GM21576 (cell line): ENCODE results near the gene ZNF385B.
"Not testable (repeated sequence)": the region's sequence is repeated elsewhere in the genome, so short reads cannot be mapped to it uniquely, and the experiment has no call there.

ENCODE experiments used
- ATAC-seq: cut with Tn5 transposase; IDR thresholded peaks from one replicate; pipeline ENCODE4 v1.9.1; 2021; ENCODE audit warnings: mild to moderate bottlenecking, moderate library complexity; ENCODE audit not compliant: unreplicated experiment

Gene ZNF385B

GRCh38 chr2:179861416-179862067 lies at the start of gene ZNF385B:
Gene ZNF385B, minus strand, starts transcription at chr2:179861612.
- ATAC-seq, result peak; percentile 17

GRCh38 chr2:179910735-179911113 lies 49.3 kb upstream of the ZNF385B start:
- no peak for ATAC-seq

- ATAC-seq, result no peak
Measured at GRCh38 chr2:179909845-179910734, 48.7 kb upstream of the ZNF385B start.

- no peak for ATAC-seq
Measured at GRCh38 chr2:179900655-179901054, 39.2 kb upstream of the ZNF385B start.

- ATAC-seq, result no peak
Measured at GRCh38 chr2:179899666-179900065, 38.3 kb upstream of the ZNF385B start.

- peak; percentile 81 for ATAC-seq
Measured at GRCh38 chr2:179898873-179899272, 37.5 kb upstream of the ZNF385B start.

- ATAC-seq, result no peak
Measured at GRCh38 chr2:179893616-179894015, 32.2 kb upstream of the ZNF385B start.

- ATAC-seq, result no peak
Measured at GRCh38 chr2:179891237-179891636, 29.8 kb upstream of the ZNF385B start.

- no peak for ATAC-seq
Measured at GRCh38 chr2:179890666-179891065, 29.3 kb upstream of the ZNF385B start.

- not testable (repeated sequence) for ATAC-seq
Measured at GRCh38 chr2:179888642-179889041, 27.2 kb upstream of the ZNF385B start.

- no peak for ATAC-seq
Measured at GRCh38 chr2:179884193-179884592, 22.8 kb upstream of the ZNF385B start.

- ATAC-seq, result no peak
Measured at GRCh38 chr2:179882851-179883806, 21.7 kb upstream of the ZNF385B start.

- ATAC-seq, result no peak
Measured at GRCh38 chr2:179877601-179878364, 16.4 kb upstream of the ZNF385B start.

GRCh38 chr2:179876266-179876665 lies 14.9 kb upstream of the ZNF385B start:
- ATAC-seq, result no peak

- no peak for ATAC-seq
Measured at GRCh38 chr2:179875864-179876263, 14.5 kb upstream of the ZNF385B start.

- no peak for ATAC-seq
Measured at GRCh38 chr2:179862898-179863458, 1.6 kb upstream of the ZNF385B start.

- ATAC-seq, result peak; percentile 40
Measured at GRCh38 chr2:179861027-179861415, 391 bp downstream of the ZNF385B start.

GRCh38 chr2:179860255-179861026 lies 971 bp downstream of the ZNF385B start:
- ATAC-seq, result no peak

- ATAC-seq, result no peak
Measured at GRCh38 chr2:179859523-179859922, 1.9 kb downstream of the ZNF385B start.
